Head of caudate nucleus (tissue), 42 donors: ENCODE results near the gene SMG6.
A peak's percentile ranks its signal among the peaks of the same experiment; 100 is the strongest.

Source experiments
- DNase-seq, 42 donors: peaks; one replicate each; pipeline versions ENCODE4 v3.0.0 to v3.0.0-alpha.2; 2020 to 2021; ENCODE audit warnings: mixed read lengths in 7 of 42
- intact Hi-C: fragments of 100-400 bp; cut with DNase I; formaldehyde crosslinking; loops from one replicate; pipeline ENCODE4 v1.15.0; 2022

SMG6 gene

GRCh38 chr17:2076087-2076984 lies 227.2 kb downstream of the SMG6 start:
- intact Hi-C loops, result no loop called here
- DNase-seq, result no peak

DNA sequence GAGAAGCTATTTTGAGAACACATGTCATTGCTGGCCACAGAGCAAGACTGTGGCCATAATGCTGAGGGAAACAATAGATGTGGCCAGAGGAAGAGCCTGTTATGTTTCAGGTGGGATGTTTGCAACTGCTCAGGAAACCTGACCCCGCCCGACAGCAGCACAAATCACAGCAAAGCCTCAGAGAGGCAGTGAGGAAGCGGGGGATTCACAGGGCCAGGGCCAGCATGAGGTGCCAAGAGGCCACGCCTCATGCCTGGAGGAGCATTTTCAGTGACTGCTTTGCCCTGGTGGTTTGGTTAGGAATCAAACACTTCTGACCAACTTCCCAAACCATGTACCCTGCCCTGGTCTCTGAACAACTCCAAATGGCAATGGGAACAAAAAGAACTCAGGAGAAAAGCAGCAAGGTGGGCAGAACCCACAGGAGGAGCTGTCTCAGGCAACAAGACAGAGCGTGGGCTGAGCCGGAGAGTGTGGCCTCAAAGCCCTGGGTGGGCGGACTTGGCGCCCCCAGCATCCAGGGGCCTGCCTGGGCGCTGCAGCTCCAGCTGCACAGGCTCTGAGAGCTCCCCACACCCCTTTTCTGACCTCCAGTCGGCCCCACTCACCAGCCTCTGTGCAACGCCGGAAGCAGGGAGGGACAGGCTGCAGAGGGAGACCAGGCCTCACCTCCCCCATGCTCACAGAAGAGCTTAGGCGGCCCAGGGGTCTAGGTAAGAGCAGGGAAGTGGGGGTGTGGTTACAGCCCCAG lies 228.1 kb downstream of the SMG6 start:
- DNase-seq, result peak in 7 of 42 donors; percentile 29 to 64 (median 50)
- intact Hi-C loops, result no loop called here

DNA sequence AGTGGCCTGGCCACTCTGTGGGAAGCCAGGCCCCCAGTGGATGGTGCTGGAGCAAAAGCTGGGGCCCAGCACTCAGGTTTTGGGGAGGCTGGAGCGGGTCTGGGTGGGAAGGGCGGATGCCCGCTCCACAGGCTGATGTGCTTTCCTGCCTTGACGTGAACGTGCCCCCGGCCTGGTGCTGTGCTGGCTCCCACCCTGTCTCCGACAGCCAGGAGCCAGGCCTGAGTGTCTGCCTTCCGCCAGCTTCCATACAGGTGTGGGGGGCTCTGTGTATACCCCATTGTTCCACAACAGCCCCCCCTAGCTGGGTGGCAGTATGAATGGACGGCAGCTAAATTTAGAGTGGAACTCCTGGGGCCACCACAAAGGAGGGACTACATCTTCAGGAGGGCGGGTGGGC lies 228.7 kb downstream of the SMG6 start:
- no peak for DNase-seq
- intact Hi-C loops, result no loop called here

DNA sequence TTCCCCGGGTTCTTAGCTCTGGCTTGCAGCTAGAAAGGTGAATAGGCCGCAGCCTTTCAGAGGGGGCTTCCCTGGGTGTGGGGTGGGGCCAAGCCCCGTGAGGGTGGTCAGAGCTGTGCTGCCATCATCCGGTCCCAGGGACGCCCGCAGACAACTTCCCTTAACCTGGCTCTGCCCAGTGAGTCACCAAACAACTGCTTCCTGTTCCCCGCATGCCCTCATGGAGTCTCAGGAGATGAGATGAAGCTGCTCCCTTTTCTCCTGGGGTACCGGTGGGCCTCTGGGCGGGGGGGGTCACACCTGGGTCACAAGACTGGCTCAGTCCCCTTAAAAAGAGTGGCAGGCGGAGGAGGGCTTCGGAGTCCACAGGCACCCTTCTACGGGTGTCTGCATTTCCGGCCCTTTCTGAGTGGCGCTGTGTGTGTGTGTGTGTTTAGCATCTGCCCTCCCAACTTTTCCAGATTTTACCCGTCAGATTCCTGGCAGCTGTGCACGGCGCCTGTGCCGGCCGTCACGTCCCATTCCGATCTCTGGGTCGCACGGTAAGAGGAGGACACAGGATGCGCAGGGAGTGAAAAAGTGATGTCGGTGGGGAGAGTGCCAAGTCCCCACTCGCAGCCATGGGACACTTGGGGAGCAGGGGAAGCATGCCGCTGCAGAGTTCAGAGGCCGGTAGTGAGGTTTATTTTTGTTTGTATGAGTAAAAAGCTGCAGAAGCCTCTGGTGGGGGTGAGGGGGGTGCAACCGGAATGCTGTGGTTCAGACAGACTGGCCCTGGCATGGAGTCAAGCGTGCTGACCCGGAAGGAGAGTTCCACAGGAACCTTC lies 231.9 kb downstream of the SMG6 start:
- no peak for DNase-seq
- intact Hi-C loops, result no loop called here

DNA sequence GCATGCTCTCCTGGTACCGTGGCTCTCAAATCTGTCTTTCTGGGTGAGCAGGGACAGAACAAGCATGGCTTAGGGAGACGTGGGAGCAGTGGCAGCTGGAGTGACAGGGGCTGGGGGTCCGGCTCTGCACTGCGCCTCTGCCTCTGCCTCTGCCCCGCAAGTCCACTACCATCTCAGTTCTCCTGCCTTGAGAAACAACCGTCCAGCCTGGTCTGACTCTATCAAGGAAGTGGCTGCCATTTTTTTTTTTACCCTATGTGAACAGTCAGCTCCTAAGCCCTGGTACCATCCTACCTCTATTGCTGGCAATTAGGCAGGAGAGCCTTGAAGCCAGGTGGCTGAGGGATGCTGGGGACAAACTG lies 232.6 kb downstream of the SMG6 start:
- no peak for DNase-seq
- intact Hi-C loops, result no loop called here

- no peak for DNase-seq
- intact Hi-C loops, result no loop called here
Measured at GRCh38 chr17:2070241-2071023, 233.2 kb downstream of the SMG6 start.

DNA sequence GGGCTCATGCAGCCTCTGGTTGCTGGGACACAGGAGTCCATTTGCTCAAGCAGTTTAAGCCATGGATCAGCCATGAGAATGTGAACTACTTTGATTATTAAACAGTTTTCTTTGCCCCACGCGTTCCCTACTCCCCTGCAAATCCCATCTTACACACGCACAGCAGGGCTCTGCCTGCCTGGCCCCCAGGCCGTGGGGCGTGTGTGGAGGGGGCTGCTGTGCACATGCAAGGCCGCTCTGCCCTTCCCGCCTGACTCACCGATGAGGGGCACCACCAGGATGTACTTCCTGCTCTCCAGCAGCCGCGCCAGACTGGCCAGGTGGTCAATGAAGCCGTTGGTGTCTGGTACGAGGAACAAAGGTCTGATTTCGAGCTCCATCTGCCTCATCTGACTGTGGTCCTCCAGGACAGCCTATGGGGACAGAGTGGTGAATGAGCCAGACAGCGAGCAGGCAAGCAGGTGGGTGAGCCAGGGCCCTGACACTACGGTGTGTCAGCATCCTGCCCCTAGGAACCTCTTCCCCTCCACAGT lies 235.0 kb downstream of the SMG6 start:
- intact Hi-C loops, result no loop called here
- no peak for DNase-seq

GRCh38 chr17:2068031-2068518 lies 235.5 kb downstream of the SMG6 start:
- no peak for DNase-seq
- intact Hi-C loops, result no loop called here

DNA sequence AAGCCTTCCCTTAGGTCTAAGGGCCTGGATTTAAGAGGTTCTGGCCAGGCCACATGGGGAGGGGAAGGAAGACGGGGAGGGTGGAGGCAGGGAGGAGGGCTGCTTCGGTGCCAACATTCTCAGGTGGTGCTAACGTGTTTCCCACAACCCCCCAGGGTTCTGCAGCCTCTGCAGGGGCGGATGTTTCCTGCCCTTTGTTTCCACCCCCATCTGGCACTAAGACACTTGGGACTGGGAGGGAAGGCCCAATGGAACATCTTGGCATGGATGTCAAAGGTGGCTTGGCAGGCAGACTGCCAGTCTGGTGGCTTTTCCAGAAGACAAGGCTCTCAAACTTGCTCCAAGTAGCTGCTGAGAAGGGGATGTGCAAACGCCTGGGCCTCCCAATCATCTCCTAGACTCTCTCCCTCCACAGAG lies 236.0 kb downstream of the SMG6 start:
- intact Hi-C loops, result no loop called here
- no peak for DNase-seq

DNA sequence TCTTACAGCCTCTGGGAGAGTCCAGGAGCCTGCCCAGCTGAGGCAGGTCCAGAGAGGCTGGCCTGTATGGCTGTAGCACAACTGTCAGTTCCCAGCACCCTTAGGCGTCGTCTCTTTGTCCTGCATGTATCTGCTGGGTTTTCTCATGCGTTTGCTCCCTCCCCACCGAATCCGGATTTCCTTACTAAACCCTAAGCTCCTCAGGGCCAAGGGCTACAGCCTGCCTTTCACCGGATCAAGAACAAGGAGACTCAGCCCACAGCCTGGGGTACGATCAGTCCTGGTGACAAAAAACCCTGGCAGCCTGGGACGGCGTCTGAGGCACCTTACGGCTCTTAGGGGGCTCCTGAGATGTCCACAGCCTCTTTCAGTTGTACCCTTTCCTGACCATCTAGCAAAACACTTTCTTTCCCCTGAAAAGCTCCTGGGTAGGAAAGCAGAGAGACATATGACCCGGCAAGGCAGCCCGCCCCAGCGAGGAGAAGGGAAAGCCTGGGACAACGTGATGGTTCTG lies 236.5 kb downstream of the SMG6 start:
- intact Hi-C loops, result no loop called here
- no peak for DNase-seq

DNA sequence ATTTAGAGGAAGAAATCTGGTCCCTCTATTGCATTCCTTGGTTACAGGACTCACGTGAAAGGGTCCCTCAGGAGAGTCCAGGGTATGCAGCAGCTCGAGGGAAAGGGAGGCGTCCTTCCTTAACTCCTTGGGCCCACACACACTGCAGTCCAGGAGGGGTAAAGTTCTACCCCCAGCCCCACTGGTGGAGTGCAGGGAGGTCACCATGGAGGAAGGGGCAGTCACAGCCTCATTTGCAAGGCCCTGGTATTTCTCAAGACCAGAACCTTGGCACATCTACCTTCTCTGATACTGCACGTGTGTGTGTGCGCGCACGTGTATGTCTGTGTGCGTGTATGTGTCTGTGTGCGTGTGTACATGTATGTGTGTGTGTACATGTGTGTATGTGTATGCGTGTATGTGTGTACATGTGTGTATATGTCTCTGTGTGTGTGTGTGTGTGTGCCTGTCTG lies 237.6 kb downstream of the SMG6 start:
- intact Hi-C loops, result no loop called here
- DNase-seq, result no peak

DNA sequence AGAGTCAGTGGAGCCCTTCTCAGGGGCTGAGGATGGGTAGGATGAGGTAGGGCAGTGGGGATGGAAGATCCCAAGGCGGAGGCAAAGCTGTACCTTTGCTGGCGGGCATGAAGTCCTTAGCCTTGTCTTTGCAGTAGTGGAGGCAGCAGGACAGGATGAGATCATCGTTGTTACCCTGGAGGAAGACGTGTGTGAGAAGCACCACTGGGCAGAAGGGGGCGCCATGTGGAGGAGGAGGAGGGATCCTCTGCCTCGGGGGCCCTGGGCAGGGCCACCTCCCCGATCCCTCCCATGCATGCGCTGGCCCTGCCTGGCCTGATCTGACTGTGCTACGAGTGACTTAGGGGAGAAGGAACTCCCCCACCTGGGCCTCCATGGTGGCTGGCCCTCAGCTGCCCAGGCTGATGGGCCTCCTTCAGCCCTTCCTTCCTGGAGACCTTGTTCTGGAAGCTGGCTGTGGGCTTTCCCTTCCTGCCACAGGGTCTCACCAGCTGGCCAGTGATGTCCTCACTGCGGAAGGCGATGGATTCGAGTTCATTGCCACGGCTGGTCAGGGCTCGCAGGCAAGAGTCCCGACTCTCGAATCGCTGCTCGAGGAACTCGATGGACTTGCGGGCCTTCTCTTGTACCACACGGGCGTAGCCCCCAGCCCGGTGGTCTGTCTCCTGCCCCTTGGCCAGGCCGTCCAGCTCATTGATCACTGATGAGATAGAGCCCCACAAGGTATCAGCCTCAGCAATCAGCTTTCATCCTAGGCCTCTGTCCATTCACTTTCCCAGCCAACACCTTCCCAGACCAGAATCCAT lies 238.4 kb downstream of the SMG6 start:
- DNase-seq, result no peak
- intact Hi-C loops, result no loop called here

GRCh38 chr17:2064520-2064971 lies 239.0 kb downstream of the SMG6 start:
- DNase-seq, result no peak
- intact Hi-C loops, result no loop called here

DNA sequence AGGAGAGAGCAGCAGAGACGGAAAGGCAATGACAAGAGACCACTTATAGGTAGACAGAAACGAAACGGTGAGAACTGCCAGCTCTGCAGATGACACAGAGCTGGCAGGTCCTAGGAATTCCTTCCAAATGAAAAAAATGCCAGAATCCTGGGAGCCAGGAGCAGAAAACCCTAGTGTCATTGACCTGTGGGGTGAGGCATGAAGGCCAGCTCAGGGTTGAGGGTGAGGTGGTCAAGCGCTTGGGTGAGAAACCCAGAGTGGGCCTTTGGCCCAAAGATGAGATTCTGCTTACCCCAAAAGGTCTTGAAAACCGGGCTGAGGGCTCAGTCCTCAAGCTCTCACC lies 239.5 kb downstream of the SMG6 start:
- DNase-seq, result no peak
- intact Hi-C loops, result no loop called here

DNA sequence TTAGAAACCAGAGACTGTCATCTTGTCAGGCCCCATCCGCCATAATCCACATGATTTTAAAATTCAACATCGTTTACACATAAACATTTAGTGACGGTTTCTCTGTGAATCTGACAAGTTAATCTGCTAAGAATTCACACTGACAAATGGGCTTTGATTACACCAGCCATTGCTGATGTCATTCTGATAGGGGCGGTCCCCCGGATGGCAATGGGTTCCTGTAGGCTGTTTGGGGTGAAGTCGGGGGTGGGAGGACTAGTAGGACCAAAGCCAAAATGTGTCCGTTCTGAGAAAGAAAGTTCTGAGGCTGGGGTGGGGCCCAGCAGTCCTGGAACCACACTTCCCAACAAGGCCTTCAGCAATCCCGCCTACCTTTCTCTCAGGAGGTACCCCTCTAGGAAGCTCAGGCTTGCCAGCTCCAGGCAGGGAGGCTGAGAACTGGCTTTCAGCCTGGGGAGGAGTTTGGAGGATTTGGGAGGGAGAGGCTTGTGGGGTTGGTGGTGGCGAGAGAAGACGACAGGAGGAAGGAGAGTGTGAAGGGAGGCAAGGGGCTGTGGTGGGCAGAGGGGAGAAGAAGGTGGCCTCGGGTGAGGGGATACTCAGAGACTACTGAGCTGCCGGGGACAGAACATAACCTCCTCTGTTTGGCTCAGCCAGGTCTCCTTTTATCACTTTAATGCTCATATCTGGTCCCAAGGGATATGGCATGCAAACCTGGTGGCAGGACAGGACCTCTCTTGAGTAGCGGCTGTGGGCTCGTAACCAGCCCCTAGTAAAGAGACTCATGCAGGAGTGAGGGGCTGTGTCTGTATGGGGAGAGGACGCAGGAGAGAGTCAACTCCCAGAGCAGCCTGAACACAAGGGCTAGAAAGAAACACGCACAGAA lies 240.1 kb downstream of the SMG6 start:
- intact Hi-C loops, result no loop called here
- no peak for DNase-seq

DNA sequence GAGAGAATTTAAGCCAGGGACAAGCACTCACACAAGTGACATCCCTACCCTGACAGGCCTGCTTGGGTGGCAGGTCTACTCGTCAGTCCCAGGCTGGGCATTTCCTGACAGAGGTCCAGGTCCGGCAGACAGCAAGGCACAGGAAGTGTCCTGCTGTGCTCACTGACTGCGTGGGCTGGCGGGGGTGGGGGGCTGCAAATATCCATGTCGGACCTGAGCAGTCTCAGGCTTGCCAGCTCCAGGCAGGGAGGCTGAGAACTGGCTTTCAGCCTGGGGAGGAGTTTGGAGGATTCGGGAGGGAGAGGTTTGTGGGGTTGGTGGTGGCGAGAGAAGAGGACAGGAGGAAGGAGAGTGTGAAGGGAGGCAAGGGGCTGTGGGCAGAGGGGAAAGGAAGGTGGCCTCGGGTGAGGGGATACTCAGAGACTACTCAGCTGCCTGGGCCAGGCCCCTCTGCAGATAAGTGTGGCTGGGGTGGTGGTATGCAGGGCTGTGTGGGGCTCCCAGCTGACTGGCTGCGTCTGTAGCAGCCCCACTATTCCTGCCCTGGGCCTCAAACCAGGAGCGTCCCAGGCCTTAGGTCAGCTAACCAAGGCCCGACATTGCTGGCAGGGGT lies 240.9 kb downstream of the SMG6 start:
- DNase-seq, result no peak

More for the DNA sequence above, 240.9 kb downstream of the SMG6 start:
- intact Hi-C loops, result no loop called here
